ENCODE data around the gene GAL3ST1.

DNA sequence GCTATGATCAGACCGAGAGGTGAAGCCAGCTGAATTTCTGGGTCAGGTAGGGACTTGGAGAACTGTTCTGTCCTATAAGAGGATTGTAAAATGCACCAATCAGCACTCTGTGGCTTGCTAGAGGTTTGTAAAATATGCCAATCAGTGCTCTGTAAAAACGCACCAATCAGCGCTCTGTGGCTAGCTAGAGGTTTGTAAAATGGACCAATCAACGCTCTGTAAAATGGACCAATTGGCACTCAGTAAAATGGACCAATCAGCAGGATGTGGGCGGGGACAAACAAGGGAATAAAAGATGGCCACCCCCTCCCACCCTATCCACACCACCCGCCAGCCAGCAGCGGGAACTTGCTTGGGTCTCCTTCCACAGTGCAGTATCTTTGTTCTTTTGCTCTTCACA is 62.6 kb downstream of the GAL3ST1 start:
- TF ChIP-seq POLR2A (IDR thresholded peaks at IDR 0.05) (no peak), POLR2AphosphoS5 (IDR thresholded peaks at IDR 0.05) (no peak)
- TF ChIP-seq, protein P1, sequence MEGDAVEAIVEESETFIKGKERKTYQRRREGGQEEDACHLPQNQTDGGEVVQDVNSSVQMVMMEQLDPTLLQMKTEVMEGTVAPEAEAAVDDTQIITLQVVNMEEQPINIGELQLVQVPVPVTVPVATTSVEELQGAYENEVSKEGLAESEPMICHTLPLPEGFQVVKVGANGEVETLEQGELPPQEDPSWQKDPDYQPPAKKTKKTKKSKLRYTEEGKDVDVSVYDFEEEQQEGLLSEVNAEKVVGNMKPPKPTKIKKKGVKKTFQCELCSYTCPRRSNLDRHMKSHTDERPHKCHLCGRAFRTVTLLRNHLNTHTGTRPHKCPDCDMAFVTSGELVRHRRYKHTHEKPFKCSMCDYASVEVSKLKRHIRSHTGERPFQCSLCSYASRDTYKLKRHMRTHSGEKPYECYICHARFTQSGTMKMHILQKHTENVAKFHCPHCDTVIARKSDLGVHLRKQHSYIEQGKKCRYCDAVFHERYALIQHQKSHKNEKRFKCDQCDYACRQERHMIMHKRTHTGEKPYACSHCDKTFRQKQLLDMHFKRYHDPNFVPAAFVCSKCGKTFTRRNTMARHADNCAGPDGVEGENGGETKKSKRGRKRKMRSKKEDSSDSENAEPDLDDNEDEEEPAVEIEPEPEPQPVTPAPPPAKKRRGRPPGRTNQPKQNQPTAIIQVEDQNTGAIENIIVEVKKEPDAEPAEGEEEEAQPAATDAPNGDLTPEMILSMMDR (IDR thresholded peaks at IDR 0.05), result no peak
